GM21423 (cell line): Measurements from ENCODE around the gene LRRFIP1.

ENCODE experiments used
- ATAC-seq: cut with Tn5 transposase; IDR thresholded peaks from one replicate; pipeline ENCODE4 v1.9.1; 2021; ENCODE audit warnings: mild to moderate bottlenecking, moderate library complexity; ENCODE audit not compliant: unreplicated experiment

LRRFIP1 gene

GRCh38 chr2:237701033-237701858 lies 73.9 kb downstream of the LRRFIP1 start:
- no peak for ATAC-seq

GRCh38 chr2:237701859-237702390 lies 74.5 kb downstream of the LRRFIP1 start:
- ATAC-seq: no peak

DNA sequence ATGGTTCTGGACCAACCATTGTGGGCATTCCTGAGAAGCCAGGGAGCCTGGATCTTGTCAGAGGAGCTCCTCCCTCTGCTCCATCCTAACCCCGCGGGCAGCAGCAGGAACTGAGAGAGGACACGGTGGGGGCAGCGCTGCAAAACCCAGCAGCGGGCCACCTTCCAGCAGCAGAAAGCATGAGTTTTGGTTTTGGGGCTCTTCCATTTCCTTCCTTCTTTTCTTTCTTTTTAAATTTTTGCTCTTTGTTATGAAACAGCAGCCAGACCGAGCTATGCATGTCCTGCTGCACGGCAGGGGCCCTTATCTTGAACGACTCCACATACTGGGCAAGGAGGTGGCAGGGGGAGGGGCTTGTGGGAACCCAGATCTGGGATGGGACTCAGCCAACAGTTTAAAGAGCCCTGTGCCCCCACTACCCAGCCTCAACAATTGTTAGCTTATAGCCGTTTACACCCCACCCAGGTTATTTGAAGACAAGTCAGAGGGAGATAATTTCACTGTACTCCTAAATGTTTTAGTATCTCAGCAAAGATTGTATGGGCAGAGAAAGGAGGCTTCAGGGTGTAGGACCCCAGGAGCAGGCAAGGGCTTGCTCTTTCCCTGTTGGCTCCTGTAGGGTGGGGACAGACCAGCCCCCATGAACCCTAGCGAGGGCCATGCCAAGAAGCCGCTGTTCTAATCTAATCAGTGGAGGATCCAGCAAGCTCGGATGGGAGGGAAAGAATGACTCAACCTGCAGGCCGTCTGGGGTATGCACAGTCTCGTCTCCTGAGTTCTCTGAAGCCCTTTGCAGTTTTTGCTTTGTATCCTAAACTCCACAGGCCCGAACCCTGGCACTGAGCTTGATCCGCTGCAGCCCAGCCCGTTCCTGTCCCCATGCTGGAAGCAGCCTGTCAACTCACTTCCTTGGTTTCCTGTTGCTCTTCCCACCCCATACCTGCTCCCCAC lies 75.3 kb downstream of the LRRFIP1 start:
- no peak for ATAC-seq

- ATAC-seq: no peak
Measured at GRCh38 chr2:237704501-237705434, 77.4 kb downstream of the LRRFIP1 start.

- no peak for ATAC-seq
Measured at GRCh38 chr2:237706257-237706656, 78.9 kb downstream of the LRRFIP1 start.

GRCh38 chr2:237708065-237708398 lies 80.6 kb downstream of the LRRFIP1 start:
- no peak for ATAC-seq

DNA sequence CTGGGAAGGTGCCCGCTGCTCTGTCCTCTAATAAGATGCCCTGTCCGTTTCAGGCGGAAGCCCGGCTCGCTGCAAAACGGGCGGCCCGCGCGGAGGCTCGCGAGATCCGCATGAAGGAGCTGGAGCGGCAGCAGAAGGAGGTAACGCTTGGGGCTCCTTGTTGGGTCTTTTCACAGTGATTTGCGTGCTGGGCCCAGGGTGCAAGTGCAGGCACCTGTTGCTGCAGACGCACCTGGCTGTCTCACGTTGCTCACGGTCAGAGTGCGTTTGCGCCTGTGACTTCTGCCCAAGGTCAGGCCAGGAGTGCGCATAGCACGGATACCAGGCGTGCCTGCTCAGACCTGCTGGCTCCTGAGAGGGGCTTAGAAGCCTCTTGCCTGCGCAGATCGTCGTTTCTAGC lies 81.1 kb downstream of the LRRFIP1 start:
- no peak for ATAC-seq

GRCh38 chr2:237708961-237709360 lies 81.6 kb downstream of the LRRFIP1 start:
- ATAC-seq: no peak

- no peak for ATAC-seq
Measured at GRCh38 chr2:237711458-237712150, 84.2 kb downstream of the LRRFIP1 start.

DNA sequence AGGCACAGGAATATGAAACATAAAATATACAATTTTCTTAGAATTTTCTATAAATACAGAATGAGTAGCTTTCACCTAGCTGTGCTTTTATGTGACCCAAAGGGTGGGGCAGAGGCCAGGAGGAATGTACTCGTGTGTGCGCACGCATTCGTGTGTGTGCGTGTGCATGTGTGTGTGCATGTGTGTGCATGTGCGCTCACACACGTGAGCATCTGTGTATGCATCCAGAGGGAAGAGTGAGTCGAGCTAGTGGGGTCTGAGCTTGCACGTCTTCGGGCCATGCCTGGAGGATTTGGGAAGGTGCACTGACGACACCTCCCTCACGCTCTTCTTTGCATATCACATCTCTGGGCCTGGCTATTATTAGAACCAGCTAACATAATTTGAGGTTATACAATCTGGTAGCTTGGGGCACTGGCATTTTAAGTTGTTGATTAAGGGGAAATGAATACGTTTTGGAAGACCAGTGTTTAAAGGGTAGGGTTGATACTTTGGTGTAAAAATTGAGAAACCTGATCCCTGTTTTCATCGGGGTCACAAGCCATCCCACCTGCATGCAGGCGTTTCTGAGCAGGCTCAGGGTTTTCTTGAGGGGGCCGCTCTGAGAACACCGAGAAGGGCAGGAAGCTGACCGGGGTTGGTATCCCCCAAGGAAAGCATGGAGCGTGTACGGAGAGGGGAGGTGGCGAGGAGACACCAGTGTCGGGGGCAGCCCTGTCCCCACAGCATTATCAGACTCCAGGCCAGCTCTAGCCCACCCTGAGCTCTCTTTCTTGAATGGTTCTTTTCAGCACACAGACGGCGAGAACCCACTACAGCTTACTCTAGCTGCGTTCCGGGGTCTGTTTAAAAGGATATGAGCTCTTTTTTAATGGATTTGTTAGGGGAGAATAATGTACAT lies 85.3 kb downstream of the LRRFIP1 start:
- ATAC-seq: no peak

GRCh38 chr2:237714690-237715458 lies 87.5 kb downstream of the LRRFIP1 start:
- ATAC-seq: no peak

DNA sequence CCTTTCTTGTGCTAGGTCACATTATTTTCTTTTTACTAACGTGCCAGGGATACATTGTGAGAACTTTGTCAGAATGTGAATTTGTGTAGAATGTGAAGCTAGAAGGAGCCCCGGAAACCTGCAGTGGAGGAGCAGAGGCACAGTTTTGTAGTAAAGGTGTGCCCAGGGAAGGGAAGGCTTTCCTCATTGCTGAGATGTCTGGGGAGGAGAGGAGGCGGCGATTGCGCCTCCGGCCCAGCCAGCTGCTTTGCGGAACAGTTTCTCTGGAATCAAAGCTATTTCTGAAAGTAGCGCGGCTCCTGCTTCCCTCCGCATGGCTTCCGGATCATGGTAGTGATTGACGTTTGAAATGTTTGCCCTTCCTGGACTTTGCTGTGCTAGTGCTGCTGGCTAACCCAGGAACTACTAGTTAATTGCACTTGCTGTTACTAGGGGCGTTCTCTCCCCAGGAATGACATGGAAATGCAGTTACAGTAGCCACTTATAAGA lies 88.1 kb downstream of the LRRFIP1 start:
- ATAC-seq: no peak

DNA sequence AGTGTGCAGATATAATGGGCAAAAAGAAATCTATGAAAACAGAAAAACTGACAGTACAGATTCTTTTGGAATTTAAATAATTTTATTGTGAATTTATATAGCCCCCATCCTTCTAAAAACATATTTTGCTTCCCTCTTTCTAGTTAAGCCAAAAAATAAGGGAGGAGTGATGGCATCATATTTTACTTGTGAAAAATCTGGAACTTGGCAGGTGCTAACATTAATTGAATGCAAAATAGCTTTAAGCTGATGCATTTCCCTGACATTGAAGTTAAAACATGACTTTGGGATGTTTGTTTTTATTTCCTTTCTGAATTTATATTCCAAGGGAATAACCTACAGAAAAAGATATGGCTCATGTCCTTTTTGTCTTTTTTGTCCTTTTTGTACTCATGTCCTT lies 88.6 kb downstream of the LRRFIP1 start:
- no peak for ATAC-seq

DNA sequence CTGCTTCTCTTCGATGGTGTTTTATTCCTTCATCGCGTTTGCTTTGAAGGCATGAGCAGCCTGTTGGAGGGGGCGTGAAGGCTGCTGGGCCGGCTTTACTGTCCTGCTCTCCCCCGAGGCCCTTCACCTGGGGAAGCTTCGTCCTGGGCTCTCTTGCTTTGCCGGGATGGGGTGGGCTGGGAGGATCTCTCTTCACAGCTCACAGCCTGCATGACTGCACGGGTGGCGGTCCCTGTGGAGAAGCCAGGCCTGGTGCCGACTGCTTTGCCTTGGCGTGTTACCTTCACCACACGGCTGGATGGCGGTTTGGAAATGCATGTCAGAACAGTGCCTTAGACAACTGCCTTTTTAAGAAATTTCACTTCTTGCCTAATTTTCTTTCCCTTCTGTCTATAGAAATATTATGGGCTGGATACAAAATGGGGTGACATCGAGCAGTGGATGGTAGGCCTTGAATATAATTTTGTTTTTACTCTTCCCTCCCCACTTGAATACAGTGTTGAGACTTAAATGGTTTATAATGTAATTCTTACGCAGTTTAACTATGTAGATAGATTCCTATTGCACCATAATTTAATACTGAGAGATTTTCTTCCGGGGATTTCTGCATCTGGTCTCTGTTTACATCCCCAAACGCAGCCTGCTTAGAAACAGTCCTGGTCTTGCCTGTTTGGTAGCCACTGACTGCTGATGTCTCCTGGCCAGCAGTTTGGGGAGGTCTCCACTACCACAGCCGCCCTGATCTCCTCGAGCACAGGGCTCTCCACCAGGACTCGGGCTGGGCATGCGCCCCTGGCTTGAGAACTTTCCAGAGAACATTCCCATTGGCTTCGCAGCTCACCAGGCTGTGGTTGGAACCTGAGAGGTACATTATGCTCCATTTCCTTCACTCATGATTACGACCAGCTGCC lies 90.2 kb downstream of the LRRFIP1 start:
- ATAC-seq: no peak

DNA sequence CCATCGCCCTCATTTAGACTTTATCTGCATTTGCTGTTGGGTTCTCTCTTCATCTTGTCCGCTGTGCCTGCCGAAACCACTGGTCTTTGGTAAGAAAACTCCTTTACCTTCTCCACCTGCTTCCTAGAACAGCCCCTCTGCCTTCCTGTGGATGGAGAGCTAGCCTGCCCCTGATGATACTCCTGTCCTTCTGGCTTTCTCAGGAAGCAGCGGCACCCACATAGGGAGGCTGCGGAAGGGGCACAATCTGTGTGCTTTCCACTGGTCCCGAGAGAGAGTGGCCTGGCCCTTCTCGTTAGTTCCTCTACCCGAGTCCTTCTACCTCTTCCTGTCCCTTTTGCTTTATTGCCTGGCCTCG lies 90.9 kb downstream of the LRRFIP1 start:
- ATAC-seq: no peak

GRCh38 chr2:237720444-237720843 lies 93.1 kb downstream of the LRRFIP1 start:
- no peak for ATAC-seq

DNA sequence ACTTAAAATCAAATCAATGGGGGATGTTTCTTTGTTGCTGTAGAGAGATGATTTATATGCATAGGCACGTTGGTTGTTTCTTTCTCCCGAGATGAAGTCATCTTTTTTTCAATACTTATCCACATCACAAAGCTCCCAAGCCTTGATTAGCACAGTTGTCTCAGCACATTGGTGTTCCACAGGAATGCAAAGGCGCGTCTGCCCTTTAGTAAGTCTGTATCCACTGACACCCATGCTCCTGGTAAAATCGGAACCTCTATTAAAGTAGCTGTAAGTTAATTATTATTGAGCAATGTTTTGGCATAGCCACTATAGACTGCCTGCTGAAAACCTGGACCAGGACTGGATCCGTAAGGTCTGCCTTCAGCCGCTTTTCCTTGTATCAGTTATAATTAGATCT lies 93.6 kb downstream of the LRRFIP1 start:
- ATAC-seq: no peak
